Mammary epithelial cell (primary cell): ENCODE measurements around the gene NUSAP1.

ENCODE experiments used
- EZH2 ChIP-seq: IDR thresholded peaks from 2 replicates; pipeline ENCODE4 v1.6.1; 2012; ENCODE audit warnings: low read length, inconsistent platforms, borderline replicate concordance
- TF ChIP-seq, protein P1 (sequence below), 2 donors: IDR thresholded peaks in 1 of 2; conservative IDR thresholded peaks in 1 of 2; 2 replicates each; pipeline ENCODE4 v1.5.1; 2011 to 2012; ENCODE audit warnings: inconsistent platforms in 2 of 2, low read length in 2 of 2, mild to moderate bottlenecking in 2 of 2, control low read depth in 1 of 2, low read depth in 1 of 2; ENCODE audit not compliant: insufficient read depth in 1 of 2; ENCODE audit errors: extremely low read depth in 1 of 2

- TF ChIP-seq, protein P1, sequence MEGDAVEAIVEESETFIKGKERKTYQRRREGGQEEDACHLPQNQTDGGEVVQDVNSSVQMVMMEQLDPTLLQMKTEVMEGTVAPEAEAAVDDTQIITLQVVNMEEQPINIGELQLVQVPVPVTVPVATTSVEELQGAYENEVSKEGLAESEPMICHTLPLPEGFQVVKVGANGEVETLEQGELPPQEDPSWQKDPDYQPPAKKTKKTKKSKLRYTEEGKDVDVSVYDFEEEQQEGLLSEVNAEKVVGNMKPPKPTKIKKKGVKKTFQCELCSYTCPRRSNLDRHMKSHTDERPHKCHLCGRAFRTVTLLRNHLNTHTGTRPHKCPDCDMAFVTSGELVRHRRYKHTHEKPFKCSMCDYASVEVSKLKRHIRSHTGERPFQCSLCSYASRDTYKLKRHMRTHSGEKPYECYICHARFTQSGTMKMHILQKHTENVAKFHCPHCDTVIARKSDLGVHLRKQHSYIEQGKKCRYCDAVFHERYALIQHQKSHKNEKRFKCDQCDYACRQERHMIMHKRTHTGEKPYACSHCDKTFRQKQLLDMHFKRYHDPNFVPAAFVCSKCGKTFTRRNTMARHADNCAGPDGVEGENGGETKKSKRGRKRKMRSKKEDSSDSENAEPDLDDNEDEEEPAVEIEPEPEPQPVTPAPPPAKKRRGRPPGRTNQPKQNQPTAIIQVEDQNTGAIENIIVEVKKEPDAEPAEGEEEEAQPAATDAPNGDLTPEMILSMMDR (conservative IDR thresholded peaks at IDR 0.05 in 1 of 2, IDR thresholded peaks at IDR 0.05 in 1 of 2; ENCODE audit: extremely low read depth in 1 of 2, insufficient read depth in 1 of 2, low read depth in 1 of 2, low read length in 2 of 2): no peak
- TF ChIP-seq EZH2: no peak
These were observed 55.0 kb downstream of the NUSAP1 start for GRCh38 chr15:41387646-41388045.
